Neural cell (in vitro differentiated cells): ENCODE data around the gene KREMEN2. TPM values are rescaled to one million over a fixed set of nuclear protein-coding genes. Genes with fewer than 3 reads are reported as not detected.

Source experiments
- H2AFZ ChIP-seq: fragments of 200-600, 300-800 bp; sonication (generic), shearing (Covaris generic); 2 replicates; pipeline ENCODE4 v1.6.0; 2014; ENCODE audit warnings: low read depth, mild to moderate bottlenecking, antibody characterized with exemption, low read length, moderate library complexity
- H3F3A ChIP-seq: fragments of 200-600 bp; shearing (Covaris generic); 2 replicates; pipeline ENCODE4 v1.6.1; 2016; ENCODE audit warnings: mild to moderate bottlenecking, moderate library complexity, mixed read lengths, antibody characterized with exemption, low read length; ENCODE audit not compliant: insufficient read depth, poor library complexity, severe bottlenecking
- H3K27ac ChIP-seq: fragments of 200-600, 300-800 bp; sonication (generic), shearing (Covaris generic); 2 replicates; pipeline ENCODE4 v1.5.1; 2014; ENCODE audit warnings: mild to moderate bottlenecking, low read length, moderate library complexity
- H3K27me3 ChIP-seq: fragments of 300-800, 200-600 bp; sonication (generic), shearing (Covaris generic); 2 replicates; pipeline ENCODE4 v1.6.0; 2014; ENCODE audit warnings: mild to moderate bottlenecking, low read depth, low read length, moderate library complexity; ENCODE audit not compliant: insufficient read depth
- H3K36me3 ChIP-seq: fragments of 300-800, 200-600 bp; sonication (generic), shearing (Covaris generic); 2 replicates; pipeline ENCODE4 v1.5.1; 2014; ENCODE audit warnings: mild to moderate bottlenecking, antibody characterized with exemption, low read length, moderate library complexity; ENCODE audit not compliant: insufficient read depth
- H3K4me2 ChIP-seq: fragments of 300-800, 200-600 bp; sonication (generic), shearing (Covaris generic); 2 replicates; pipeline ENCODE4 v1.6.0; 2014; ENCODE audit warnings: mild to moderate bottlenecking, low read length
- H3K4me3 ChIP-seq: fragments of 300-800, 200-600 bp; sonication (generic), shearing (Covaris generic); 2 replicates; pipeline ENCODE4 v1.5.1; 2014; ENCODE audit warnings: mild to moderate bottlenecking, low read length, moderate library complexity
- H3K79me2 ChIP-seq: fragments of 200-600 bp; shearing (Covaris generic); replicated peaks from 2 replicates; pipeline ENCODE4 v1.6.0; 2014; ENCODE audit warnings: mild to moderate bottlenecking, low read length, moderate library complexity; ENCODE audit not compliant: insufficient read depth
- H3K9ac ChIP-seq: fragments of 300-800, 200-600 bp; sonication (generic), shearing (Covaris generic); 2 replicates; pipeline ENCODE4 v1.6.1; 2016; ENCODE audit warnings: mild to moderate bottlenecking, low read length, mixed read lengths
- H3K9me2 ChIP-seq: fragments of 200-600 bp; shearing (Covaris generic); 2 replicates; pipeline ENCODE4 v1.6.1; 2016; ENCODE audit warnings: mild to moderate bottlenecking, low read length, mixed read lengths; ENCODE audit not compliant: insufficient read depth
- H3K9me3 ChIP-seq: fragments of 200-600, 300-800 bp; sonication (generic), shearing (Covaris generic); 2 replicates; pipeline ENCODE4 v1.6.1; 2016; ENCODE audit warnings: mild to moderate bottlenecking, mixed run types, low read length, moderate library complexity, mixed read lengths
- H4K20me1 ChIP-seq: fragments of 200-600 bp; shearing (Covaris generic); 2 replicates; pipeline ENCODE4 v1.6.1; 2016; ENCODE audit warnings: mild to moderate bottlenecking, mixed run types; ENCODE audit not compliant: insufficient read depth
- EP300 ChIP-seq: fragments of 450-650 bp; conservative IDR thresholded peaks from 2 replicates; pipeline ENCODE4 v1.6.1; 2014; ENCODE audit warnings: antibody characterized with exemption, mild to moderate bottlenecking, moderate library complexity; ENCODE audit not compliant: poor library complexity, severe bottlenecking
- EZH2 ChIP-seq: fragments of 200-600, 300-800 bp; shearing (Covaris generic), sonication (generic); IDR thresholded peaks from 2 replicates; pipeline ENCODE4 v1.6.1; 2014; ENCODE audit warnings: antibody characterized with exemption, low read length, borderline replicate concordance, mild to moderate bottlenecking; ENCODE audit not compliant: insufficient read depth, poor library complexity, severe bottlenecking
- MXI1 ChIP-seq: fragments of 450-650 bp; conservative IDR thresholded peaks from 2 replicates; pipeline ENCODE4 v1.6.1; 2014; ENCODE audit warnings: antibody characterized with exemption, mild to moderate bottlenecking; ENCODE audit not compliant: poor library complexity, severe bottlenecking
- POLR2AphosphoS5 ChIP-seq: IDR thresholded peaks from 2 replicates; pipeline ENCODE4 v1.6.1; 2012
- RAD21 ChIP-seq: fragments of 450-650 bp; conservative IDR thresholded peaks from 2 replicates; pipeline ENCODE4 v1.6.1; 2014; ENCODE audit warnings: antibody characterized with exemption, mild to moderate bottlenecking, moderate library complexity
- SMC3 ChIP-seq: fragments of 450-650 bp; conservative IDR thresholded peaks from 2 replicates; pipeline ENCODE4 v1.6.1; 2014; ENCODE audit warnings: antibody characterized with exemption, mild to moderate bottlenecking, moderate library complexity; ENCODE audit not compliant: poor library complexity
- TAF1 ChIP-seq: IDR thresholded peaks from 2 replicates; pipeline ENCODE4 v1.6.1; 2012; ENCODE audit warnings: low read depth
- polyA plus RNA-seq: library from polyadenylated mRNA; depleted of rRNA; stranded (reverse); fragments of >200 nt; gene quantifications from 2 replicates; pipeline ENCODE4 v1.2.3, GENCODE V29; 2014
- TF ChIP-seq, protein P1 (sequence below): IDR thresholded peaks from 2 replicates; pipeline ENCODE4 v1.6.1; 2012; ENCODE audit warnings: borderline replicate concordance
- TF ChIP-seq, protein P2 (sequence below): fragments of 450-650 bp; IDR thresholded peaks from 2 replicates; pipeline ENCODE4 v1.5.1; 2014; ENCODE audit warnings: antibody characterized with exemption, mild to moderate bottlenecking, moderate library complexity; ENCODE audit not compliant: poor library complexity, severe bottlenecking

The KREMEN2 gene
- polyA plus RNA-seq, 1 donor from 2014 or later, result 0.71 TPM

DNA sequence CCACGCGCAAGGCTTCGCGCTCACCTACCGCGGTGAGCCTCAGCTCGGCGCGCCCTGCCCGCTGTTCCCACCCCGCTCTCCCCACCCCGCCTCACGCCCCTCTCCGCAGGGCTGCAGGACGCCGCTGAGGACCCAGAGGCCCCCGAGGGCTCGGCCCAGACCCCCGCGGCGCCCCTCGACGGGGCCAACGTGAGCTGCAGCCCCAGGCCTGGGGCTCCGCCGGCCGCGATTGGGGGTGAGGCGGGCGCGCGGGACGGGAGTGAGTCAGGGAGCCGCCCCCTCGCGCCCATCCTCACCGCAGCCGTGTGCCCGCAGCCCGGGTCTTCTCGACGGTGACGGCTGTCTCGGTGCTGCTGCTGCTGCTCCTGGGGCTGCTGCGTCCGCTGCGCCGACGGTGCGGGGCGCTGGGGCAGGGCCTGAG, 3.1 kb downstream of the KREMEN2 start:
- Histone ChIP-seq H3K27me3 (peaks cover 57% of the 10 kb centered on the region), H4K20me1 (no peaks in the 10 kb centered on the region), H3K9me2 (no peaks in the 10 kb centered on the region), H3K9ac (no peak overlapping the region), H3K4me2 (no peak overlapping the region), H3K4me3 (no peak overlapping the region), H2AFZ (no peak overlapping the region), H3K36me3 (no peaks in the 10 kb centered on the region), H3K79me2 (no peaks in the 10 kb centered on the region), H3F3A (no peaks in the 10 kb centered on the region), H3K27ac (no peak overlapping the region), H3K9me3 (no peaks in the 10 kb centered on the region)
- TF ChIP-seq EZH2, result no peak

DNA sequence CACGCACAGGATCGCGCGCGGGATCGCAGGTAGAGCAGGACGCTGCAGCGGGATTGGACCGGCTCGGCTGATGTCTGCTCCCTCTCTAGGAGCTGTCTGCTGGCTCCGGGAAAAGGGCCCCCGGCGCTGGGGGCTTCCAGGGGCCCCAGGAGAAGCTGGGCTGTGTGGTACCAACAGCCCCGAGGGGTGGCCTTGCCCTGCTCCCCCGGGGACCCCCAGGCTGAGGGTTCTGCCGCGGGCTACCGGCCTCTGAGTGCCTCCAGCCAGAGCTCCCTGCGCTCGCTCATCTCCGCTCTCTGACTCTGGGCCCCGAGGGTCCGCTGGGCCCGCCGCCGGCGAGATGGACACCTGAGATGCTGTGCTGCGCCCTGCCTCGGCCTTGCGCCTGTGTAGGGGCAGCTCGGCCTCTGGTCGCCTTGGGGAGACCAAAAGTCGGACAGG, 3.7 kb downstream of the KREMEN2 start:
- Histone ChIP-seq H3K27me3 (peaks cover 55% of the 10 kb centered on the region), H3K27ac (no peak overlapping the region), H3K9me2 (no peaks in the 10 kb centered on the region), H3K36me3 (no peaks in the 10 kb centered on the region), H4K20me1 (no peaks in the 10 kb centered on the region), H3K9ac (no peak overlapping the region), H3F3A (no peaks in the 10 kb centered on the region), H3K4me2 (no peak overlapping the region), H3K9me3 (no peaks in the 10 kb centered on the region), H3K4me3 (no peak overlapping the region), H3K79me2 (no peaks in the 10 kb centered on the region), H2AFZ (no peak overlapping the region)
- TF ChIP-seq RAD21, result no peak
- no peak for TF ChIP-seq MXI1
- TF ChIP-seq, protein P1, sequence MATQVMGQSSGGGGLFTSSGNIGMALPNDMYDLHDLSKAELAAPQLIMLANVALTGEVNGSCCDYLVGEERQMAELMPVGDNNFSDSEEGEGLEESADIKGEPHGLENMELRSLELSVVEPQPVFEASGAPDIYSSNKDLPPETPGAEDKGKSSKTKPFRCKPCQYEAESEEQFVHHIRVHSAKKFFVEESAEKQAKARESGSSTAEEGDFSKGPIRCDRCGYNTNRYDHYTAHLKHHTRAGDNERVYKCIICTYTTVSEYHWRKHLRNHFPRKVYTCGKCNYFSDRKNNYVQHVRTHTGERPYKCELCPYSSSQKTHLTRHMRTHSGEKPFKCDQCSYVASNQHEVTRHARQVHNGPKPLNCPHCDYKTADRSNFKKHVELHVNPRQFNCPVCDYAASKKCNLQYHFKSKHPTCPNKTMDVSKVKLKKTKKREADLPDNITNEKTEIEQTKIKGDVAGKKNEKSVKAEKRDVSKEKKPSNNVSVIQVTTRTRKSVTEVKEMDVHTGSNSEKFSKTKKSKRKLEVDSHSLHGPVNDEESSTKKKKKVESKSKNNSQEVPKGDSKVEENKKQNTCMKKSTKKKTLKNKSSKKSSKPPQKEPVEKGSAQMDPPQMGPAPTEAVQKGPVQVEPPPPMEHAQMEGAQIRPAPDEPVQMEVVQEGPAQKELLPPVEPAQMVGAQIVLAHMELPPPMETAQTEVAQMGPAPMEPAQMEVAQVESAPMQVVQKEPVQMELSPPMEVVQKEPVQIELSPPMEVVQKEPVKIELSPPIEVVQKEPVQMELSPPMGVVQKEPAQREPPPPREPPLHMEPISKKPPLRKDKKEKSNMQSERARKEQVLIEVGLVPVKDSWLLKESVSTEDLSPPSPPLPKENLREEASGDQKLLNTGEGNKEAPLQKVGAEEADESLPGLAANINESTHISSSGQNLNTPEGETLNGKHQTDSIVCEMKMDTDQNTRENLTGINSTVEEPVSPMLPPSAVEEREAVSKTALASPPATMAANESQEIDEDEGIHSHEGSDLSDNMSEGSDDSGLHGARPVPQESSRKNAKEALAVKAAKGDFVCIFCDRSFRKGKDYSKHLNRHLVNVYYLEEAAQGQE, result no peak

DNA sequence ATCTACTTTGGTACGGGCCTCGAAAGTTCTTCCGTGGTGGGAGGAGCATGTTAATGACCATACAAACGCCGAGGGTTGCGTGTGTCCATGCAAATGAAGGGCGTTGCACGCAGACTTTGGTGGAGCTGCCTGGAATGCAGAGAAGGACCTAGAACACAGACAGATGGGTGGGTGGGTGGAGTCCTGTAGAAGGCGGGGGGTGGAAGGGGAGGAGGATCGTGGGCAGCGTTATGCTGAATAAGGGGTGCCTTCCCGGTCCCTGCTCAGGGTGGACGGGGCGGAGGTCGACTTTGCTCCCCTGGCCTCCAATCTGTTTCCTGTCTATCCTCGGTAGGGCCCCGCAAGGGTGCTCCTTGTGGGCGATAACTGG, 4.3 kb downstream of the KREMEN2 start:
- Histone ChIP-seq H3K9ac (peak overlapping the region; percentile 83), H3K36me3 (no peaks in the 10 kb centered on the region), H3F3A (no peaks in the 10 kb centered on the region), H3K4me3 (peak overlapping the region; percentile 98), H3K4me2 (no peak overlapping the region), H4K20me1 (no peaks in the 10 kb centered on the region), H3K79me2 (no peaks in the 10 kb centered on the region), H3K9me3 (no peaks in the 10 kb centered on the region), H3K9me2 (no peaks in the 10 kb centered on the region), H3K27me3 (peaks cover 49% of the 10 kb centered on the region), H3K27ac (no peak overlapping the region), H2AFZ (no peak overlapping the region)
- TF ChIP-seq SMC3 (no peak), TAF1 (no peak), POLR2AphosphoS5 (no peak), RAD21 (no peak), EZH2 (no peak), EP300 (no peak), MXI1 (no peak)
- TF ChIP-seq, protein P2, sequence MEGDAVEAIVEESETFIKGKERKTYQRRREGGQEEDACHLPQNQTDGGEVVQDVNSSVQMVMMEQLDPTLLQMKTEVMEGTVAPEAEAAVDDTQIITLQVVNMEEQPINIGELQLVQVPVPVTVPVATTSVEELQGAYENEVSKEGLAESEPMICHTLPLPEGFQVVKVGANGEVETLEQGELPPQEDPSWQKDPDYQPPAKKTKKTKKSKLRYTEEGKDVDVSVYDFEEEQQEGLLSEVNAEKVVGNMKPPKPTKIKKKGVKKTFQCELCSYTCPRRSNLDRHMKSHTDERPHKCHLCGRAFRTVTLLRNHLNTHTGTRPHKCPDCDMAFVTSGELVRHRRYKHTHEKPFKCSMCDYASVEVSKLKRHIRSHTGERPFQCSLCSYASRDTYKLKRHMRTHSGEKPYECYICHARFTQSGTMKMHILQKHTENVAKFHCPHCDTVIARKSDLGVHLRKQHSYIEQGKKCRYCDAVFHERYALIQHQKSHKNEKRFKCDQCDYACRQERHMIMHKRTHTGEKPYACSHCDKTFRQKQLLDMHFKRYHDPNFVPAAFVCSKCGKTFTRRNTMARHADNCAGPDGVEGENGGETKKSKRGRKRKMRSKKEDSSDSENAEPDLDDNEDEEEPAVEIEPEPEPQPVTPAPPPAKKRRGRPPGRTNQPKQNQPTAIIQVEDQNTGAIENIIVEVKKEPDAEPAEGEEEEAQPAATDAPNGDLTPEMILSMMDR, result no peak
- TF ChIP-seq, protein P1, result no peak
